HS-5 (cell line): ENCODE results near the gene TMED10.
"Not testable (repeated sequence)": the region's sequence is repeated elsewhere in the genome, so short reads cannot be mapped to it uniquely, and the experiment has no call there.

Source experiments
- DNase-seq: peaks from one replicate; pipeline ENCODE4 v3.0.0-alpha.2; 2012; ENCODE audit warnings: low read depth

TMED10 gene

DNA sequence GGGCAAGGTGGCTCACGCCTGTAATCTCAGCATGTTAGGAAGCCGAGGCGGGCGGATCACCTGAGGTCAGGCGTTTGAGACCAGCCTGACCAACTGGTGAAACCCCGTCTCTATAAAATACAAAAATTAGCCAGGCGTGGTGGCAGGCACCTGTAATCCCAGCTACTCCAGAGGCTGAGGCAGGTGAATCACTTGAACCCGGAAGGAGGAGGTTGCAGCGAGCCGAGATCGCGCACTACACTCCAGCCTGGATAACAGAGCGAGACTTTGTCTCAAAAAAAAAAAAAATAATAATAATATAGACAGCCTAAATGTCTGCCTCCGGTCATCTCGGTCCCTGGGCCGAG, 49.0 kb downstream of the TMED10 start:
- DNase-seq = not testable (repeated sequence)

GRCh38 chr14:75126679-75127473, 49.5 kb downstream of the TMED10 start, which contains the start of gene NEK9:
Gene NEK9 (minus strand): TSS chr14:75127048. CDS start chr14:75126921, 127 bp downstream.
- DNase-seq = peak; percentile 50

- no peak for DNase-seq
Observed at GRCh38 chr14:75126121-75126544, 50.3 kb downstream of the TMED10 start.

- DNase-seq = no peak
Observed at GRCh38 chr14:75125617-75126016, 50.8 kb downstream of the TMED10 start.

DNA sequence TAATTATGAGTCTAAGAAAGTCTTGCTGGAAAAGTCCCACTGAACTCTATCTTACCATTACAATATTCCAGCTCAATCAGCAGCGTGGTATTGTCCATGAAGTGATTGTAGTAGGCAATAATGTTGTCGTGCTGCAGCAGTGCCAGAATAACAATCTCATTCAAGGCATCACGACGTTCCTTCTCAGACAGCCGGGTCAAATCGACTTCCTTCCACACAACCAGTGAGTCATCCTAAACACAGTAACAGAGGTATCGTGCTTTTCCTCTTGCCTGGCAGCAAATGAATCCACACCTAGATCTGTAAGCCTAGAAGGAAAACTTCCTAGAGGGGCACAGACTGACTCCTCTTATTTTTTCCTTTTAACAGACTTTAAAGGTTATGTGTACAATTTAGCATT, 52.4 kb downstream of the TMED10 start:
- DNase-seq = peak; percentile 23

- DNase-seq = no peak
Observed at GRCh38 chr14:75121552-75121951, 54.9 kb downstream of the TMED10 start.

DNA sequence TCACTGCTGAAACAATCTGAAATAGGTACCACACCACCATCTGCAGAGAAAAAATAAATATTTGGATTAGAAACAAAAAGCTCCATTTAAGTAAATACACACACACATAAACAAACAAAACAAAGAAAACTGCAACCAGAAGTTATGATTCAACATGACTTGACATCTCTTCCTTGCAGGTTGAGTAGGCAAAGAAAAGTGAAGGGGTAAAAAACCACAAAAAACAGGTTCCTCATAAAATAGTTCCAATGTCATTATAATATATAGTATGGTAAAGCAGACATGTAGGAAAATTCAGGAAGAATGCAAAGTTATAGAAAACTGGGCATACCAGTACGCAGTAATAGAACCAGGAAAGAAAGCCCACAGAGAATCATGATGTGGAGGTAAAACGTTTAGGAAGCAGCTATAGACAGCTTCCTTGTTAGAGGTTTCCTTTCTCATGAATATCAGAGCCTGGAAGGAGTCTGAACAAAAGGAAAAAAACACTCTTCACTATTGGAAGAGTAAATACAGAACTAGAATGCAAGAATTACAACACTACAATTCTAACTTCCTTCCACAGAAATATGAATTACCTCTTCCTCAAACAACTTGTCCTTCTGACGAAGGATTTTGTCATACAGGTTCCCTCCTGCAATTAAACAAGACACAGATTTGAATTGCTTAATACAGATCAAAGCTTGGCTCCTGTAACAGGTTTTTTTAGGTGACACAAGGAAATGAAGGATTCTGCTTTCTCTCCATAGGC, 55.7 kb downstream of the TMED10 start:
- no peak for DNase-seq

- no peak for DNase-seq
Observed at GRCh38 chr14:75119056-75119455, 57.4 kb downstream of the TMED10 start.

- no peak for DNase-seq
Observed at GRCh38 chr14:75113932-75114539, 62.4 kb downstream of the TMED10 start.

GRCh38 chr14:75109877-75110276, 66.5 kb downstream of the TMED10 start:
- no peak for DNase-seq

DNA sequence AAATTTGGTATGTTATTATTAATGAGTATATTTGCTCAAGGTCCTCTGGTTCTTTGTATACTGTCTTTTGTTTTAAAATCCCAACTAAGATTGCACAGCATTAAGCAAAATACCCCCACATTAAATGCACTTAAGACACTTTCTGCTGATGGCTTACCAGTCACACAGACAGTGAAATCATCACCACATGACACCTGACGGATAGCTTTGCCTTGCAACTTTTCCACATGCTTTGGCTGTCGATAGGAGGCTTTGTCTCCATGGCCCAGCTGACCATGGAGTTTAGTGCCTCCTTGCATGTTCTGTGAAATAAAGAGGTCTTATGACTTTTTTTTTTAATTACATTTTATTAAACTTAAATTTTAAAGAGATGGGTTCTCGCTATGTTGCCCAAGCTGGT, 69.2 kb downstream of the TMED10 start:
- DNase-seq = no peak

DNA sequence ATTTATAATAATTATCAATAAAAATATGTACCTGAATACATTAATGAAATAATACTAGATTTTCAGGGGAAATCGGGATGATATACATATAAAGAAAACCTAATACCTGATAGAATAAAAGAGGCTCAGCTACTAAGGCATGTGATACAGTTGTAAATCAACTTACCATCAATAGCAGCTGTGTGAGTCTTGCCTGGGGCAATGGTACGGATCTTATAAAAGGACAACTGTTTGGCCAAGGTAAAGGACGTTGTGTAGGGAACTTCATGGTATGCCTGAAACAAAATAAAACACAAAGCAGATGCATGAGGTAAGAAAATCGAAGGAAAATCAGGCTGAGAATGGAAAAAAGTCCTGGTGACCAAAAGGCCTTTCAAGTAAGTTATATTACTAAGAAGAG, 74.9 kb downstream of the TMED10 start:
- no peak for DNase-seq

DNA sequence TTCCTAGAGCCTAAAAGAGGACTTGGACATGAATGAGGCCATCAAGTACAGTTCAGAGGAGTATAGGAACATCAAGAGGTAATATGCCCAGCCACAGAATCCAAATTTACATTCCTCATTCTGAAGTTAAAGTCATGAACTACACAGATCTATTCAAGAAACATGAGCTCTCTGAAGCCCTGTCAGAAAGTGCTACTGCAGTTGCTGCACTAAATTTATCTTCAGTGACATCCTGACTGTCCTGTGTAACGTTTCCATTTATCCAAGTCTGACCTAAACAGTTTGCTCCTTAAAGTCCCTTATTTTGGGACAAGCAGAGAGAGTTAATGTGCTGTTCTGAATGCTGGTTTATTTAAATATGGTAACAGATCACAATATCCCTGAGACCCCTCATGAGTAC, 77.7 kb downstream of the TMED10 start:
- DNase-seq = no peak

GRCh38 chr14:75098212-75098611, 78.2 kb downstream of the TMED10 start:
- DNase-seq = no peak

GRCh38 chr14:75096959-75097358, 79.5 kb downstream of the TMED10 start:
- no peak for DNase-seq

DNA sequence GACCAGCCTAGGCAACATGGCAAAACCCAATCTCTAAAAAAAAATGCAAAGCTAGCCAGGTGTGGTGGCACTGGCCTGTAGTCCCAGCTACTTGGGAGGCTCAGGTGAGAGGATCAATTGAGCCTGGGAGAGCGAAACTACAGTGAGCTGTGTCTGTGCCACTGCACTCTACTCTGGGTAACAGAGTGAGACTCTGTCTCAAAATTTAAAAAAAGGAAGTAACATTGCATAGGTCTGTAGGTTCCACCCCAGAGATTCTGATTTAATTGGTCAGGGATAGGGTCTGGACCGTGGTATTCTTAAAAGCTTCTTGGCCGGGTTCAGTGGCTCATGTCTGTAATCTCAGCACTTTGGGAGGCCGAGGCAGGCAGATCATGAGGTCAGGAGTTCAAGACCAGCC, 80.7 kb downstream of the TMED10 start:
- DNase-seq = no peak

- peak; percentile 30 for DNase-seq
Observed at GRCh38 chr14:75094896-75095295, 81.5 kb downstream of the TMED10 start.

GRCh38 chr14:75092698-75093097, 83.7 kb downstream of the TMED10 start:
- no peak for DNase-seq

GRCh38 chr14:75091251-75091650, 85.2 kb downstream of the TMED10 start:
- no peak for DNase-seq

DNA sequence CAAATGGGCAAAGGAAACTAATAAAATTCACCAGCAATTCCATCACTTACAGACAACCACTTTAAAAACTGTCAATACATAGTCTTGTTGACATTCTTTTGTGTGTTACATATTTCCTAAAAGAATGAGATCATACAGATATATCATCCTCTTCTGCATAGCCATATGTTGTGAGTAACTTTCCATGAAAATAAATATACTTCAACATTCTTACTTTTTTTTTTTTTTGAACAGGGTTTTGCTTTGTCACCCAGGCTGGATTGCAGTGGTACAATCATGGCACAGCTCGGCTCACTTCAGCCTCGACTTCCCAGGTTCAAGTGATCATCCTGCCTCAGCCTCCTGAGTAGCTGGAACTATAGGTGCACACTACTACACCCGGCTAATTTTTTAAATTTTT, 86.1 kb downstream of the TMED10 start:
- peak; percentile 23 for DNase-seq

DNA sequence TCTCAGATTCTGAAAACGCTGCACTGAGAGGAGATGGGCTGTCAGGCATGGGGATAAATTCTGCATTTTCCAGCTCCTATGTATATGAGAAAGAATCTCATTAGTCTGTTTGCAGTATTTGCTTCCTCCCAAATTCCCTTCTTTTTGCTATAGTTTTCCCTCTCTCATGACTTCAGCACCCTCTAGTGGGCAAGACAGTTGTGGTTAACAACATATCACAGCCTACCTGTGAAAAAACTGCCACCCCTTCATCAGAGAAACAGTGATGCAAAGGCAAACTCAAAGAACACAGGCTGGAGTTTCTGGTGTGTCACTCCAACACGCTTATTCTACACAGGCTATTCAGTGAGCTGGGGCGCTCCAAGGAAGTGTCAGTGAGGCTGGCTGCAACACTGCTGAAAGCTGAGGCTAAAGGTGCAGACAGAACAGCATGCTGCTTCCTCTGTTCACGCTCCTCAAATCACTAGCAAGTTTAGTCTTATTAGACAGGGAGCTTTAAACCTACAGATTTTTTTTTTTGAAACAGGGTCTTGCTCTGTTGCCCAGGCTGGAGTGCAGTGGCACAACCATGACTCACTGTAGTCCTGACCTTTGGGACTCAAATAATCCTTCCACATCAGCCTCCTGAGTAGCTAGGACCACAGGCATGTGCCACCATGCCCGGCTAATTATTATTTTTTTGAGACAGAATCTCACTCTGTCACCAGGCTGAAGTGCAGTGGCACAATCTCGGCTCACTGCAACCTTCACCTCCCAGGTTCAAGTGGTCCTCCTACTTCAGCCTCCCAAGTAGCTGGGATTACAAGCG, 87.6 kb downstream of the TMED10 start:
- no peak for DNase-seq

- no peak for DNase-seq
Observed at GRCh38 chr14:75088153-75088552, 88.3 kb downstream of the TMED10 start.
